Endometrial microvascular endothelial cells (primary cell): ENCODE results near the gene CCDC149. TPM values are rescaled to one million over a fixed set of nuclear protein-coding genes. Genes with fewer than 3 reads are reported as not detected.

ENCODE experiments used
- in situ Hi-C: cut with HindIII; loops from 2 replicates; pipeline ENCODE4 v1.10.0; 2017; ENCODE audit warnings: low sequenced_read_pairs, low pct_unique_long_range_greater_than_20kb; ENCODE audit errors: inconsistent ontology term
- total RNA-seq: library from RNA; depleted of rRNA; stranded (reverse); fragments of >200 nt; gene quantifications from one replicate; pipeline ENCODE4 v1.2.3, GENCODE V29; 2015; ENCODE audit errors: inconsistent ontology term

CCDC149 gene
- total RNA-seq, 1 donor from 2014 or later, result 2.5 TPM

GRCh38 chr4:24888475-24889344, 24.1 kb downstream of the CCDC149 start:
- in situ Hi-C loops, result no loop called here

GRCh38 chr4:24887881-24888430, 24.9 kb downstream of the CCDC149 start:
- in situ Hi-C loops, result no loop called here

GRCh38 chr4:24886596-24886995, 26.2 kb downstream of the CCDC149 start:
- in situ Hi-C loops, result no loop called here

GRCh38 chr4:24885342-24885741, 27.5 kb downstream of the CCDC149 start:
- in situ Hi-C loops, result no loop called here

- in situ Hi-C loops, result no loop called here
Observed at GRCh38 chr4:24884902-24885301, 27.9 kb downstream of the CCDC149 start.

GRCh38 chr4:24881508-24882196, 31.2 kb downstream of the CCDC149 start:
- in situ Hi-C loops, result no loop called here

- in situ Hi-C loops, result no loop called here
Observed at GRCh38 chr4:24880186-24880585, 32.7 kb downstream of the CCDC149 start.

- in situ Hi-C loops, result no loop called here
Observed at GRCh38 chr4:24878636-24879016, 34.2 kb downstream of the CCDC149 start.

GRCh38 chr4:24877868-24878635, 34.8 kb downstream of the CCDC149 start:
- in situ Hi-C loops, result no loop called here

GRCh38 chr4:24876431-24876830, 36.4 kb downstream of the CCDC149 start:
- in situ Hi-C loops, result no loop called here

- in situ Hi-C loops, result no loop called here
Observed at GRCh38 chr4:24872720-24873119, 40.1 kb downstream of the CCDC149 start.

GRCh38 chr4:24871210-24871609, 41.6 kb downstream of the CCDC149 start:
- in situ Hi-C loops, result no loop called here

- in situ Hi-C loops, result no loop called here
Observed at GRCh38 chr4:24867766-24868296, 45.0 kb downstream of the CCDC149 start.

GRCh38 chr4:24867251-24867650, 45.6 kb downstream of the CCDC149 start:
- in situ Hi-C loops, result no loop called here

GRCh38 chr4:24865401-24865800, 47.4 kb downstream of the CCDC149 start:
- in situ Hi-C loops, result no loop called here

GRCh38 chr4:24863799-24864198, 49.0 kb downstream of the CCDC149 start:
- in situ Hi-C loops, result no loop called here

GRCh38 chr4:24862073-24862751, 50.6 kb downstream of the CCDC149 start:
- in situ Hi-C loops, result no loop called here

- in situ Hi-C loops, result no loop called here
Observed at GRCh38 chr4:24858550-24858949, 54.3 kb downstream of the CCDC149 start.
